CD8-positive, alpha-beta memory T cell (primary cell): ENCODE data around the gene SLC38A4. TPM values are rescaled to one million over a fixed set of nuclear protein-coding genes. Genes with fewer than 3 reads are reported as not detected.

ENCODE experiments used
- CTCF ChIA-PET: fragments of 350-600 bp; sonication (Branson Sonifier 250); formaldehyde crosslinking; loops from one replicate; lab custom pipeline; 2021; ENCODE audit warnings: antibody characterized with exemption; lab: Charles Lee
- POLR2A ChIA-PET: fragments of 350-600 bp; sonication (Branson Sonifier 250); formaldehyde crosslinking; loops from one replicate; lab custom pipeline; 2021; ENCODE audit warnings: antibody characterized with exemption; lab: Charles Lee
- DNase-seq, 5 donors: peaks; one replicate each; pipeline versions ENCODE4 v3.0.0 to v3.0.0-alpha.2; 2020 to 2022; ENCODE audit warnings: mixed read lengths in 1 of 5
- H3K27ac ChIP-seq: one replicate; pipeline ENCODE4 v1.7.0; 2013; ENCODE audit warnings: low read depth, mild to moderate bottlenecking, low read length, moderate library complexity
- H3K27me3 ChIP-seq: 2 replicates; pipeline ENCODE4 v1.7.0; 2013; ENCODE audit warnings: low read length, mild to moderate bottlenecking; ENCODE audit not compliant: insufficient read depth, poor library complexity, severe bottlenecking
- H3K36me3 ChIP-seq: 2 replicates; pipeline ENCODE4 v1.7.0; 2013; ENCODE audit warnings: mild to moderate bottlenecking, low read length, moderate library complexity; ENCODE audit not compliant: insufficient read depth
- H3K4me1 ChIP-seq: 2 replicates; pipeline ENCODE4 v1.7.0; 2013; ENCODE audit warnings: mild to moderate bottlenecking, low read length, moderate library complexity; ENCODE audit not compliant: insufficient read depth
- H3K4me3 ChIP-seq: 2 replicates; pipeline ENCODE4 v1.7.0; 2013; ENCODE audit warnings: mild to moderate bottlenecking, low read length
- H3K9me3 ChIP-seq: 2 replicates; pipeline ENCODE4 v1.7.0; 2013; ENCODE audit warnings: mild to moderate bottlenecking, low read length
- H3K27ac Mint-ChIP-seq, 8 donors: one replicate each; pipeline ENCODE4 v1.8.0; 2020 to 2021; ENCODE audit warnings: mixed read lengths in 8 of 8, mild to moderate bottlenecking in 6 of 8, inconsistent platforms in 3 of 8, moderate library complexity in 3 of 8
- H3K27me3 Mint-ChIP-seq, 2 donors: one replicate each; pipeline ENCODE4 v1.8.0; 2020 to 2021; ENCODE audit warnings: mixed read lengths in 2 of 2, mild to moderate bottlenecking in 1 of 2, moderate library complexity in 1 of 2
- H3K36me3 Mint-ChIP-seq, 3 donors: one replicate each; pipeline ENCODE4 v1.8.0; 2020 to 2021; ENCODE audit warnings: mixed read lengths in 3 of 3, inconsistent platforms in 1 of 3, mild to moderate bottlenecking in 1 of 3
- H3K4me1 Mint-ChIP-seq, 3 donors: one replicate each; pipeline ENCODE4 v1.8.0; 2020 to 2021; ENCODE audit warnings: mixed read lengths in 3 of 3, inconsistent platforms in 1 of 3, mild to moderate bottlenecking in 1 of 3
- H3K4me3 Mint-ChIP-seq, 7 donors: one replicate each; pipeline ENCODE4 v1.8.0; 2020 to 2021; ENCODE audit warnings: mixed read lengths in 7 of 7, mild to moderate bottlenecking in 6 of 7, moderate library complexity in 4 of 7, inconsistent platforms in 2 of 7
- H3K9me3 Mint-ChIP-seq, 5 donors: one replicate each; pipeline ENCODE4 v1.8.0; 2020 to 2022; ENCODE audit warnings: mixed read lengths in 5 of 5, mild to moderate bottlenecking in 3 of 5, moderate library complexity in 2 of 5, inconsistent platforms in 1 of 5
- polyA plus RNA-seq: library from polyadenylated mRNA; unstranded; fragments of 300-500 nt; fragmentation: Illumina TruSeq; gene quantifications from one replicate; pipeline ENCODE4 v1.2.3, GENCODE V29; 2021
- total RNA-seq, 2 experiments: library from RNA; stranded (reverse); gene quantifications; one replicate each; pipeline ENCODE4 v1.2.3, GENCODE V29; 2021

Gene SLC38A4
- total and polyA plus RNA-seq, 3 experiments from 2014 or later = not detected

GRCh38 chr12:46832130-46832704, 6.4 kb upstream of the SLC38A4 start:
- Mint-ChIP-seq H3K9me3 (no peaks in the 10 kb centered on the region), H3K4me1 (peaks cover 0 to 14% (median 6%) of the 10 kb centered on the region in 3 donors), H3K36me3 (no peaks in the 10 kb centered on the region), H3K27me3 (peaks cover 35 to 82% of the 10 kb centered on the region in 2 donors), H3K27ac (no peak overlapping the region), H3K4me3 (no peak overlapping the region)
- no peak for DNase-seq
- Histone ChIP-seq H3K36me3 (no peaks in the 10 kb centered on the region), H3K27ac (no peak overlapping the region), H3K4me1 (no peaks in the 10 kb centered on the region), H3K27me3 (peaks cover 4% of the 10 kb centered on the region), H3K9me3 (no peaks in the 10 kb centered on the region), H3K4me3 (no peak overlapping the region)
- ChIA-PET CTCF (no interaction called here), POLR2A (no interaction called here)

DNA sequence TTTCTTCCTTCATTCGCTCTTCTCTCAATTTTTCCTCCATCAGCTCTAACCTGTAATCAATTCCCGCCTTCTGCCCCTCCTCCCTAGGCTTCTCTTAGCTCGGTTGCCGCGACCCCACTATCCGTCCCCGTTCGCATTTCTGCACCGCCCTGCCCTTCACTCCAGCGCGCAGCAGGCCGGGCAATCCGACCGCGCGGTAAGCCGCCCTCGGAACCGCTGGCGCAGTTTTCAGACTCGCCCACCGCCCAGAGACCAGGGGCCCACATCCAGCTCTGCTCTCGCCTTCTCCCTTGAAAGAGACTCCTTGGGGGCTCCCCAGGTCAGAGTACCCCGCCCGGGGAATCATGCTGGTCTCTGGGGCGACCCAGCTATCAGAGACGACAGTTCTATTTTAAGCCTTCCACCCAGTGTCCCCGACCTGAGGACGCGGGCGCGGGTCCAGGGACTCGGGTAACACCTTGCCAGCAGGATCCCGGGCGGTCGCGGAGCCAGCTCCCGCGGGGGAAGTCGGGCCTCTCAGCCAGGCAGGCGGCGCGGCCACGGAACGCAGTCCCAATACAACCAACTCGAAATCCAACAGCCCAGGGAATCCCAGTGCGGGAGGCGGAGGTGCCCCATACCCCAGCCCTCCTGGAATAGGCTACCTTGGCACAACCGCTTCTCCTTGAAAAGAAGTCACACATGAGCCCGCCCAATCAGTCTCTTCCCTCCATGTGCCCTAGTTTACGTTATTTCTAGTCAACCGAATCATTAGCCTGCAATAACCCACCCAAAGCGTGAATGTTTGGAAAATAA, 5.7 kb upstream of the SLC38A4 start:
- CTCF ChIA-PET = no interaction called here
- no peaks in the 10 kb centered on the region for H3K36me3 Mint-ChIP-seq
- POLR2A ChIA-PET = no interaction called here
- H3K27me3 Mint-ChIP-seq = peaks cover 36 to 83% of the 10 kb centered on the region in 2 donors
- no peak overlapping the region for H3K27ac ChIP-seq
- no peaks in the 10 kb centered on the region for H3K4me1 ChIP-seq
- no peaks in the 10 kb centered on the region for H3K36me3 ChIP-seq
- peaks cover 0 to 14% (median 6%) of the 10 kb centered on the region in 3 donors for H3K4me1 Mint-ChIP-seq
- no peak overlapping the region for H3K4me3 ChIP-seq
- no peaks in the 10 kb centered on the region for H3K9me3 ChIP-seq
- DNase-seq = no peak
- no peak overlapping the region for H3K27ac Mint-ChIP-seq
- H3K27me3 ChIP-seq = peaks cover 4% of the 10 kb centered on the region
- H3K9me3 Mint-ChIP-seq = no peaks in the 10 kb centered on the region
- H3K4me3 Mint-ChIP-seq = peak overlapping the region in 1 of 7 donors; percentile 6

DNA sequence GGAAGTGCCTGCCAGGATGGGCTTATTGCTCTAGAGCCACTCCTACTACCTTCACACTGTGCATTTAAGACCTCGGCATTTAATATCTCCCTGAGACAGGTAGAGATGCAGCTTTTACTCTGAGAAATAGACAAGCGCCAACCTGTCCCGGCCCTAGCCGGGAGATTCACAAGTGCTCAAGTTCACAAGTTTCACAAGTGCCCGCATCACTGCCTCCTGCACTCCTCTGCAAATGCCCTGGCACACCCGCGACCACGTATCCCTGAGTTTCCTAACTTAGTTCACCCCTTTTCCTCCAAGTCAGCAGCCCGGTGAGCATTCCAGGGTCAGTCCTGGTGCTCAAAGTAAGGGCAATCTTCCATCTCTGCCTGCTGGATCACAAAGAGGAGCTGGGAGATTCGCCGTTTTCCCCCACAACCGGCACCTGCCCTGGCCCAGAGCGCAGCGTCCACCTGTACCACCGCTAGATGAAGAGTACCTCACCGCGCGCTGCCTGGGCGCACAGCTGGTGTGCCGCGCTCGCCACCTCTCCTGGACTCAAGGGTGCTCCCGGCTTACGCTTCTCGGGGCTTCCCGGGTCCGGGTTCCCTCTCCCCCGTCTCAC, 5.0 kb upstream of the SLC38A4 start:
- no peaks in the 10 kb centered on the region for H3K4me1 ChIP-seq
- Mint-ChIP-seq H3K36me3 (no peaks in the 10 kb centered on the region), H3K4me3 (peak overlapping the region in 2 of 7 donors; percentile 6 to 12), H3K4me1 (peaks cover 0 to 14% (median 6%) of the 10 kb centered on the region in 3 donors), H3K27ac (no peak overlapping the region), H3K9me3 (no peaks in the 10 kb centered on the region), H3K27me3 (peaks cover 41 to 87% of the 10 kb centered on the region in 2 donors)
- no peak for DNase-seq
- no peaks in the 10 kb centered on the region for H3K36me3 ChIP-seq
- H3K27ac ChIP-seq = no peak overlapping the region
- no peak overlapping the region for H3K4me3 ChIP-seq
- peaks cover 4% of the 10 kb centered on the region for H3K27me3 ChIP-seq
- H3K9me3 ChIP-seq = no peaks in the 10 kb centered on the region
- ChIA-PET POLR2A (no interaction called here), CTCF (no interaction called here)

DNA sequence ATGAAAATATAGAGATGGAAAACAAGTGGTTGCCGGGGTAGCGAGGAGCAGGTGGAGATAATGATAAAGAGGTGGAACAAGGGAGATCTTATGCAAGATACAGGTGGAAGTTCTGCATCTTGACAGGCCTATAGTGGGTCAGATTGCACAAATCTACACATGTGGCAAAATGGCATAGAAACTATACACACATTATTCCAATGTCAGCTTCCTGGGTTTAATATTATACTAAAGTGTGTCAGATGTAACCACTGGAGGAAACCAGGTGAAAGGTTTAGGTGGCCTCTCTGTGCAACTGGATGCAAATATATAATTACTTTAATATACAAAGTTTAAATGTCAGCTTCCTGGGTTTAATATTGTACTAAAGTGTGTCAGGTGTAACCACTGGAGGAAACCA, 1.1 kb downstream of the SLC38A4 start:
- ChIA-PET CTCF (no interaction called here), POLR2A (no interaction called here)
- Histone ChIP-seq H3K36me3 (no peaks in the 10 kb centered on the region), H3K4me1 (no peaks in the 10 kb centered on the region), H3K27me3 (no peaks in the 10 kb centered on the region), H3K4me3 (no peak overlapping the region), H3K27ac (no peak overlapping the region), H3K9me3 (no peaks in the 10 kb centered on the region)
- no peak for DNase-seq
- no peak overlapping the region for H3K4me3 Mint-ChIP-seq
- peaks cover 0 to 5% (median 2%) of the 10 kb centered on the region in 3 donors for H3K36me3 Mint-ChIP-seq
- H3K27ac Mint-ChIP-seq = no peak overlapping the region
- H3K27me3 Mint-ChIP-seq = peaks cover 21 to 71% of the 10 kb centered on the region in 2 donors
- H3K4me1 Mint-ChIP-seq = no peaks in the 10 kb centered on the region
- no peaks in the 10 kb centered on the region for H3K9me3 Mint-ChIP-seq

DNA sequence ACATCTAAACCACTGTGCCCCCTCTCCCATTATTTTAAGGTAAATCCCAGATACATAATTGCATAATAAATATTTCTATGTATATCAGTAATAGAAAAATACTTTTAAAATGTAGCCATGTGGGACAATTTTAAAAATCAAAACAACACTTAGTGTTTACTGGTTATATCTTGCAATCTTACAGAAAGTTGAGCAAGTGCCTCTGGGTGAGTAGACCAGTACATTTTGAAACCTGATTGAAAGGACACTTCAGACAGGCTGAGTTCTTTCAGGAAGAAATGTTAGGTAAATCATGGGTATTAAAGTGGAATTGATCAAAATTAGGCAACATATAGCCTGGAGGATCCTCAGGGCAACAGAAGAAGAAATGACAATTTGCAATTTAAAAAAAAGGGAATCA, 7.2 kb downstream of the SLC38A4 start:
- no peaks in the 10 kb centered on the region for H3K4me1 Mint-ChIP-seq
- Histone ChIP-seq H3K27ac (no peak overlapping the region), H3K36me3 (no peaks in the 10 kb centered on the region), H3K27me3 (no peaks in the 10 kb centered on the region), H3K4me3 (no peak overlapping the region), H3K9me3 (no peaks in the 10 kb centered on the region), H3K4me1 (no peaks in the 10 kb centered on the region)
- no peak overlapping the region for H3K27ac Mint-ChIP-seq
- peaks cover 3 to 27% of the 10 kb centered on the region in 2 donors for H3K27me3 Mint-ChIP-seq
- no peak overlapping the region for H3K4me3 Mint-ChIP-seq
- ChIA-PET CTCF (no interaction called here), POLR2A (no interaction called here)
- no peak for DNase-seq
- no peaks in the 10 kb centered on the region for H3K9me3 Mint-ChIP-seq
- H3K36me3 Mint-ChIP-seq = peaks cover 0 to 5% (median 2%) of the 10 kb centered on the region in 3 donors

DNA sequence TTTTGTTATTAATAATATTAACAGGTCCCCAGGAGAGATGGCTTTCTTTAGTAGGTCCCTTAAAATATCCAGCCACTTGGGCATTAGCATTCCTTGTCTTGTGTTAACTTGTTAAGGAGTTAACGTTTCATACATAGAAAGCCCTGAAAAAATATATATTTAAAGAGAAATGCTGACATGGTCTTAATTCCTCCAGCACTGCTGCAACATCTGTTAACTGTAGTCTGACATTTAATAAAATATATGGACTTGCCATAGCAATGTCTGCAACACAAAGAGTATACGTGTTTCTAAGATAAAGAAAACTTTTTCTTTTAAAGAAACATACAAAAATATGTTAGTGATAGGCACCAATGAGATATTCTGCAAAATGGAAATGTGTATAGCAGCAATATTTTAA, 10.0 kb downstream of the SLC38A4 start:
- Histone ChIP-seq H3K27ac (no peak overlapping the region), H3K4me3 (no peak overlapping the region), H3K27me3 (no peaks in the 10 kb centered on the region), H3K4me1 (no peaks in the 10 kb centered on the region), H3K36me3 (no peaks in the 10 kb centered on the region), H3K9me3 (no peaks in the 10 kb centered on the region)
- Mint-ChIP-seq H3K27me3 (peaks cover 0 to 15% of the 10 kb centered on the region in 2 donors), H3K36me3 (no peaks in the 10 kb centered on the region), H3K4me3 (no peak overlapping the region), H3K27ac (no peak overlapping the region), H3K4me1 (peaks cover 5 to 7% (median 7%) of the 10 kb centered on the region in 3 donors), H3K9me3 (no peaks in the 10 kb centered on the region)
- POLR2A ChIA-PET = no interaction called here
- CTCF ChIA-PET = no interaction called here
- DNase-seq = no peak

GRCh38 chr12:46814143-46814542, 11.7 kb downstream of the SLC38A4 start:
- ChIA-PET POLR2A (no interaction called here), CTCF (no interaction called here)
- H3K36me3 ChIP-seq = no peaks in the 10 kb centered on the region
- H3K36me3 Mint-ChIP-seq = no peaks in the 10 kb centered on the region
- H3K4me3 ChIP-seq = no peak overlapping the region
- DNase-seq = no peak
- no peaks in the 10 kb centered on the region for H3K9me3 ChIP-seq
- peaks cover 0 to 19% of the 10 kb centered on the region in 2 donors for H3K27me3 Mint-ChIP-seq
- H3K27ac Mint-ChIP-seq = no peak overlapping the region
- H3K27me3 ChIP-seq = no peaks in the 10 kb centered on the region
- no peak overlapping the region for H3K4me3 Mint-ChIP-seq
- no peaks in the 10 kb centered on the region for H3K4me1 ChIP-seq
- no peak overlapping the region for H3K27ac ChIP-seq
- peaks cover 5 to 7% (median 7%) of the 10 kb centered on the region in 3 donors for H3K4me1 Mint-ChIP-seq
- no peaks in the 10 kb centered on the region for H3K9me3 Mint-ChIP-seq

- peaks cover 5 to 7% (median 7%) of the 10 kb centered on the region in 3 donors for H3K4me1 Mint-ChIP-seq
- ChIA-PET CTCF (no interaction called here), POLR2A (no interaction called here)
- peak overlapping the region in 4 of 8 donors; percentile 0 to 76 (median 40) for H3K27ac Mint-ChIP-seq
- H3K27ac ChIP-seq = no peak overlapping the region
- no peaks in the 10 kb centered on the region for H3K27me3 ChIP-seq
- no peak overlapping the region for H3K4me3 ChIP-seq
- no peaks in the 10 kb centered on the region for H3K4me1 ChIP-seq
- peaks cover 0 to 2% (median 0%) of the 10 kb centered on the region in 5 donors for H3K9me3 Mint-ChIP-seq
- H3K36me3 ChIP-seq = no peaks in the 10 kb centered on the region
- peaks cover 5 to 31% of the 10 kb centered on the region in 2 donors for H3K27me3 Mint-ChIP-seq
- peak in 2 of 5 donors; percentile 5 to 15 for DNase-seq
- H3K4me3 Mint-ChIP-seq = no peak overlapping the region
- H3K9me3 ChIP-seq = no peaks in the 10 kb centered on the region
- H3K36me3 Mint-ChIP-seq = no peaks in the 10 kb centered on the region
Measured at GRCh38 chr12:46811185-46811584, 14.6 kb downstream of the SLC38A4 start.
